Liver (tissue), 3 donors: ENCODE measurements around the gene PARD3.

Experiments used
- ATF3 ChIP-seq: IDR thresholded peaks from 2 replicates; pipeline ENCODE4 v1.6.1; 2016; ENCODE audit warnings: antibody characterized with exemption
- CTCF ChIP-seq: fragments of 150-350 bp; IDR thresholded peaks from 2 replicates; pipeline ENCODE4 v1.5.1; 2017; ENCODE audit warnings: improper control_type of control experiment, low read depth, low read length; ENCODE audit not compliant: missing input control
- EGR1 ChIP-seq, 2 donors: IDR thresholded peaks; 2 replicates each; pipeline ENCODE4 v1.6.1; 2016 to 2018; ENCODE audit warnings: antibody characterized with exemption in 2 of 2, low read depth in 2 of 2
- FOXA2 ChIP-seq: IDR thresholded peaks from 2 replicates; pipeline ENCODE4 v1.6.1; 2016; ENCODE audit warnings: antibody characterized with exemption
- GABPA ChIP-seq, 2 donors: IDR thresholded peaks in 1 of 2; conservative IDR thresholded peaks in 1 of 2; 2 replicates each; pipeline ENCODE4 v1.6.1; 2016; ENCODE audit warnings: antibody characterized with exemption in 2 of 2, mild to moderate bottlenecking in 1 of 2, moderate library complexity in 1 of 2
- MAX ChIP-seq: IDR thresholded peaks from 2 replicates; pipeline ENCODE4 v1.6.1; 2016; ENCODE audit warnings: antibody characterized with exemption
- RAD21 ChIP-seq, 2 donors: IDR thresholded peaks; 2 replicates each; pipeline ENCODE4 v1.6.1; 2016; ENCODE audit warnings: antibody characterized with exemption in 2 of 2, mild to moderate bottlenecking in 2 of 2
- SP1 ChIP-seq: IDR thresholded peaks from 2 replicates; pipeline ENCODE4 v1.6.1; 2018; ENCODE audit warnings: antibody characterized with exemption, mild to moderate bottlenecking
- TAF1 ChIP-seq: conservative IDR thresholded peaks from 2 replicates; pipeline ENCODE4 v1.6.1; 2016; ENCODE audit warnings: antibody characterized with exemption, mild to moderate bottlenecking
- YY1 ChIP-seq: IDR thresholded peaks from 2 replicates; pipeline ENCODE4 v1.6.1; 2016; ENCODE audit warnings: antibody characterized with exemption, mild to moderate bottlenecking
- donor health status: healthy.
- donor health status: healthy.

- TF ChIP-seq TAF1 (no peak), CTCF (no peak), YY1 (no peak), RAD21 (IDR thresholded peaks at IDR 0.05) (no peak), MAX (no peak), SP1 (no peak), ATF3 (no peak), FOXA2 (no peak), EGR1 (IDR thresholded peaks at IDR 0.05; ENCODE audit: low read depth in 2 of 2) (no peak), GABPA (IDR thresholded peaks at IDR 0.05 in 1 of 2, conservative IDR thresholded peaks at IDR 0.05 in 1 of 2) (no peak)
These were observed 46.4 kb upstream of the PARD3 start for GRCh38 chr10:34861293-34862021.
